HG03045 (cell line): Measurements from ENCODE around the gene HCAR3.
"Not testable (repeated sequence)": the region's sequence is repeated elsewhere in the genome, so short reads cannot be mapped to it uniquely, and the experiment has no call there.

ENCODE experiments used
- ATAC-seq: cut with Tn5 transposase; IDR thresholded peaks from one replicate; pipeline ENCODE4 v1.9.1; 2021; ENCODE audit warnings: mild to moderate bottlenecking, moderate library complexity; ENCODE audit not compliant: unreplicated experiment

HCAR3 gene

DNA sequence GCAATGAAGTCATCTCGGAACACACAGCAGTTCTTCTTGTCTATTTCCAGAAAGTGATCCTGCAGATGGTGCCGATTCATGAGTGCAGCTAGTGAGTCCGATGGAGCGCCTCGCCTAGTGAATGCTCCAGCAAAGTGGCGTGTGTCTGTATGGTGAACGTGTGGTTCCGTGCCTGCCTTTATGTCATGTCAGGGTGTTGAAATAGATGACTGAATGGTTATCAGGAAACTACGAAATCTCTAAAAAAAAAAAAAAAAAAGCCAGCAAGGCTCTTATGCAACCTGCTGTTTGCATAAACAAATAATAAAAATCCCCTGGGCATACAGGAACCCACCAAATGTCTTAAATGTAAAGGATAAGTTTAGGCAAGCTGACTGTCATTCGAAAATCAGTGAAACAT is at the start of gene HCAR3:
Gene HCAR3, minus strand, starts transcription at position 154 of the 400 bp plus-strand sequence. Its CDS starts 74 bp downstream, at position 80.
- ATAC-seq, result not testable (repeated sequence)

- ATAC-seq, result no peak
Observed at GRCh38 chr12:122757568-122757967, 41.0 kb upstream of the HCAR3 start.

DNA sequence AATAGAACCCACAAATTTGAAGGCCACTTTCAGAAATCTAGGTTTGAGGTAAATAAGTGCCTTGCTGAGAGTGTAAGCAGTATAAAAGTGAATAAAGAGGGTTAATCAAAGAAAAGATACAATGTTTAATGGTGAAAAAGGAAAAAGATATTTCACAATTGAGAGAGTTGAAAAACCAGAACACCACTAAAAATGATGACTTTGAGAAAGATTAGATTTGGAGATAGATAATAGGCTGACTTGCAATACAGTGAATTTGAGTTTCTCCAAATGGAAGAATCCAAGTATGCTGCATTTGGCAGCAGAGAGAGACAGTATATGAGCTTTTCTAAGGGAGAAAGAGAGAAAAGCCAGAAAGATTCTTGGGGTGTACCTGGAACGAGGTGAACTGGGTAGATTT is 38.2 kb upstream of the HCAR3 start:
- ATAC-seq, result no peak

GRCh38 chr12:122753319-122753650 is 36.7 kb upstream of the HCAR3 start:
- ATAC-seq, result no peak

- peak; percentile 95 for ATAC-seq
Observed at GRCh38 chr12:122752464-122753318, 36.1 kb upstream of the HCAR3 start, which contains the start of gene DENR. Gene DENR, plus strand, starts transcription at chr12:122752824. Its CDS starts 878 bp downstream, at chr12:122753702.

DNA sequence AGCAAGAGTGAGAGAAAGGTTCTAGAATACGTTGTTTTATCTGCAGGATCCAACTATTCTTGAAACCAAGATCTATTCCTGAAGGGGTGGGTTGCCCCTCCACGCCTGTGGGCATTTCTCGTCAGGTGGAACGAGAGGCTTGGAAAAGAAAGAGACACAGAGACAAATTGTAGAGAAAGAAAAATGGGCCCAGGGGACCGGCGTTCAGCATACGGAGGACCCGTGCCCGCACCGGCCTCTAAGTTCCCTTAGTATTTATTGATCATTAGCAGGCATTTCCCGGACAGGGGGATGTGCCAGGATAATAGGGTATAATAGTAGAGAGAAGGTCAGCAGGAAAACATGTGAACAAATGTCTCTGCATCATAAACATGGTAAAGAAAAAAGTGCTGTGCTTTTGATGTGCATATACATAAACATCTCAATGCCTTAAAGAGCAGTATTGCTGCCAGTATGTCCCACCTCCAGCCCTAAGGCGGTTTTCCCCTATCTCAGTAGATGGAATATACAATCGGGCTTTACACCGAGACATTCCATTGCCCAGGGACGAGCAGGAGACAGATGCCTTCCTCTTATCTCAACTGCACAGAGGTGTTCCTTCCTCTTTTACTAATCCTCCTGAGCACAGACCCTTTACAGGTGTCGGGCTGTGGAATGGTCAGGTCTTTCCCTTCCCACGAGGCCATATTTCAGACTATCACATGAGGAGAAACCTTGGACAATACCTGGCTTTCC is 34.3 kb upstream of the HCAR3 start:
- not testable (repeated sequence) for ATAC-seq

GRCh38 chr12:122749569-122750332 is 33.1 kb upstream of the HCAR3 start:
- no peak for ATAC-seq

GRCh38 chr12:122747224-122748135 is 30.9 kb upstream of the HCAR3 start:
- no peak for ATAC-seq

- ATAC-seq, result no peak
Observed at GRCh38 chr12:122743895-122744525, 27.4 kb upstream of the HCAR3 start.

- ATAC-seq, result no peak
Observed at GRCh38 chr12:122740351-122740750, 23.7 kb upstream of the HCAR3 start.

GRCh38 chr12:122738571-122738970 is 22.0 kb upstream of the HCAR3 start:
- ATAC-seq, result no peak

DNA sequence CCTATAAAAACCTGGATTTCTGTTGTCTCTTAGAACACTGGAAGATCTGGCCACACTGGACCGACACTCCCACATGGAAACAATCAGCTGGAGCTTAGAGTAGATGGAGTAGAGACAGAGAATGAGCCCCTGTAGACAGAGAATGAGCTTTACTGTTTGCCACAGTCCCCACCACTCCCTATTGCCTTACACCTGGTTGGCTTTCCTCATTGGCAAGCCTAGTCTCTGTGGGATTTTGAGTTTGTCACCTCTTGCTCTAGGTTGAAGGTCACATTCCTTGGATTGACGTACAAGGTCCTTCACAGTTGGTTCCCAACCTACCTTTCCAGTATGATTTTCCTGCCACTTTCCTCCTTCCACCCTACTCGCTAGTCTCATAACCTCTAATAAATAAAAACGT is 16.0 kb upstream of the HCAR3 start:
- no peak for ATAC-seq

- no peak for ATAC-seq
Observed at GRCh38 chr12:122732170-122732569, 15.6 kb upstream of the HCAR3 start.

- no peak for ATAC-seq
Observed at GRCh38 chr12:122730215-122731014, 13.8 kb upstream of the HCAR3 start, which contains the start of gene HCAR1. Gene HCAR1, minus strand, starts transcription at chr12:122730844. Its CDS starts 505 bp downstream, at chr12:122730339.

GRCh38 chr12:122729583-122730214 is 13.1 kb upstream of the HCAR3 start:
- ATAC-seq, result no peak

- ATAC-seq, result no peak
Observed at GRCh38 chr12:122726080-122726558, 9.5 kb upstream of the HCAR3 start.

GRCh38 chr12:122725452-122726079 is 9.0 kb upstream of the HCAR3 start:
- ATAC-seq, result no peak
